Heart left ventricle (tissue), 16 donors: ENCODE results near the gene PERM1. TPM values are rescaled to one million over a fixed set of nuclear protein-coding genes. Genes with fewer than 3 reads are reported as not detected.

Experiments
- ATAC-seq, 4 donors: fragments of 200-7000 bp; cut with Tn5 transposase; one replicate each; pipeline ENCODE4 v1.9.1; 2020 to 2022; ENCODE audit warnings: moderate library complexity in 4 of 4, mild to moderate bottlenecking in 3 of 4, moderate number of reproducible peaks in 1 of 4
- DNase-seq, 5 donors: peaks; one replicate each; pipeline ENCODE4 v3.0.0-alpha.2; 2020
- H3K27ac ChIP-seq, 12 donors: fragments of 200-600 bp; sonication (generic) in 4 of 12; one replicate each; pipeline versions ENCODE4 v1.5.0 to v1.8.0; 2016 to 2022; ENCODE audit warnings: mild to moderate bottlenecking in 2 of 12
- H3K27me3 ChIP-seq, 9 donors: fragments of 200-600 bp; sonication (generic) in 2 of 9; one replicate each; pipeline versions ENCODE4 v1.5.1 to v1.8.0; 2016 to 2022; ENCODE audit warnings: mild to moderate bottlenecking in 3 of 9
- H3K36me3 ChIP-seq, 9 donors: fragments of 200-600 bp; sonication (generic) in 2 of 9; one replicate each; pipeline versions ENCODE4 v1.5.0 to v1.8.0; 2018 to 2022; ENCODE audit warnings: mild to moderate bottlenecking in 2 of 9
- H3K4me1 ChIP-seq, 12 donors: fragments of 200-600 bp; sonication (generic) in 4 of 12; one replicate each; pipeline versions ENCODE4 v1.5.0 to v1.8.0; 2016 to 2022; ENCODE audit warnings: mild to moderate bottlenecking in 3 of 12
- H3K4me3 ChIP-seq, 12 donors: fragments of 200-600 bp; sonication (generic) in 4 of 12; one replicate each; pipeline versions ENCODE4 v1.5.0 to v1.8.0; 2017 to 2022; ENCODE audit warnings: mild to moderate bottlenecking in 9 of 12, moderate library complexity in 4 of 12
- H3K9me3 ChIP-seq, 12 donors: fragments of 200-600 bp; sonication (generic) in 4 of 12; one replicate each; pipeline versions ENCODE4 v1.5.0 to v1.8.0; 2016 to 2022; ENCODE audit warnings: mild to moderate bottlenecking in 1 of 12
- POLR2A ChIP-seq, 2 donors: fragments of 450-650 bp; IDR thresholded peaks; one replicate each; pipeline ENCODE4 v1.6.1; 2017; ENCODE audit warnings: antibody characterized with exemption in 2 of 2, mild to moderate bottlenecking in 2 of 2, moderate library complexity in 2 of 2
- WGBS, 4 donors: extraction: QIAGEN DNeasy Blood & Tissue Kit in 2 of 4; methylation state at CpG; one replicate each; pipeline versions ENCODE4 v1.1.5 to v1.1.7; 2013 to 2018; 5-methylcytosine and 5-hydroxymethylcytosine counted together
- intact Hi-C, 10 donors: fragments of 100-400 bp; cut with DNase I; formaldehyde crosslinking; loops; one replicate each; pipeline versions ENCODE4 v1.11.1 to v1.14.2; 2022
- polyA plus RNA-seq, 2 donors: library from polyadenylated mRNA; stranded (reverse); fragments of 200-250 nt; gene quantifications; one replicate each; pipeline ENCODE4 v1.2.3, GENCODE V29; 2013
- total RNA-seq, 9 donors: library from RNA; depleted of rRNA in 2 of 9; stranded (reverse); fragments of >200 nt in 2 of 9; fragmentation: NEBNext Ultra II Directional in 3 of 9; extraction: Animal tissue kit (Norgen Biotek cat#: 25700) in 3 of 9; gene quantifications; one replicate each; pipeline versions ENCODE4 v1.1.0 to v1.2.4, GENCODE V29; 2016 to 2023
- TF ChIP-seq, protein P1 (sequence below), 12 donors: fragments of 200-600 bp; sonication (generic) in 4 of 12; IDR thresholded peaks; one replicate each; pipeline versions ENCODE4 v1.5.0 to v1.8.0; 2018 to 2022; ENCODE audit warnings: antibody characterized with exemption in 12 of 12, mild to moderate bottlenecking in 5 of 12
- donor health status: ischemic (EF 13 %, LVEDD 7.1; RV severe dilation, severe dysfunction).
- donor health status: healthy with polysubstance abuse.
- donor health status: DM: no; HTN: yes; CAD: no.
- donor health status: DM: no; HTN: no; CAD: no.
- donor health status: ischemic (EF 25% LVEDD 6.9; RV normal size, moderate dysfunction).
- donor health status: ischemic (EF 25% LVEDD 5.7; RV mildly dilated, moderate dysfunction).
- donor health status: healthy.
- donor health status: DM: yes; HTN: yes; CAD: no.
- donor health status: ischemic (EF 35%, LVEDD 5.7; RV mildly dilated, moderate dysfunction).
- donor health status: nonischemic (EF 11% LVEDD 7.7; RV severe dilation, severe dysfunction).
- donor health status: DM: yes; HTN: yes; CAD: no.
- donor health status: PGD.
- donor health status: ischemic (EF 29% LVEDD 5.4; RV normal size, mild dysfunction).
- donor health status: nonischemic (EF 23%, LVEDD 6.1; RV moderate dilation, normal function).

The PERM1 gene
- total and polyA plus RNA-seq, 11 donors = 52.8 to 353 (median 104) TPM

DNA sequence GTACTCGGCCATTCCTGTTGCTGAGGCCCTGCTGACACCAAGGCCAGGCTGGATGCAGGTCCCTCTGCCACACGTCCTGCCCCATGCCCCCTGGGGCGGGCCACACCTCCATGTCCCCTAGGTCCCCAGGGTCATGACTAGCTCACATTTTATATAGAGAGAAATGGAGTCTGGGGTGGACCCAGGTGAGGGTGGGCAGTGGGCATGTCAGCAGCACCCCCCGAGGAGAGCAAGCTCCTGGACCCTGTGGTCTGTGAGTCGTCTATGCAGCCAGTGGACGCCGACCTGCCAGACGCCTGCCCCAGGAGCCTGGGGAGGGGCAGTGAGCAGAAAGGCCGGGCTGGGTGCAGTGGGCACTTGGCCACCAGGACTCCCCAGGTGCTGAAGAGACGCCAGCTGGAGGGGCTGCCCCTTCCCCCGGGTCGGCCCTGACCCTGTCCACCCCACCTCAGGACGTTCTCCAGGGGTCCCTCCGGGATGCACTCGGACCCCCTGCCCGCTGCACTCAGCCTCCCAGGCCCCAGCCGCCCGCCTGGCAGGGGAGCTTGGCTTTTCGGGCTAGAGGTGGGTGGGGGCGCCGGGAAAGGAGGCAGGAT, 42.3 kb downstream of the PERM1 start:
- intact Hi-C loops = loop anchor here in 2 of 10 donors (2.0 kb wide), 1 partner anchor 35 kb away; no protein-coding TSS in a partner anchor
- peak overlapping the region in 10 of 12 donors; percentile 27 to 59 (median 49) for H3K4me3 ChIP-seq
- DNase-seq (no peak), ATAC-seq (no peak)
- 3 to 24% (median 11%) methylated on average over 6 to 21 of the region's 21 CpGs for WGBS, 4 donors
- H3K36me3 ChIP-seq = peaks cover 0 to 4% (median 0%) of the 10 kb centered on the region in 9 donors
- H3K27ac ChIP-seq = peak overlapping the region in 2 of 12 donors; percentile 42 to 65
- peaks cover 10 to 61% (median 45%) of the 10 kb centered on the region in 12 donors for H3K4me1 ChIP-seq
- no peaks in the 10 kb centered on the region for H3K9me3 ChIP-seq
- no peak for TF ChIP-seq POLR2A (IDR thresholded peaks at IDR 0.05)
- TF ChIP-seq, protein P1, sequence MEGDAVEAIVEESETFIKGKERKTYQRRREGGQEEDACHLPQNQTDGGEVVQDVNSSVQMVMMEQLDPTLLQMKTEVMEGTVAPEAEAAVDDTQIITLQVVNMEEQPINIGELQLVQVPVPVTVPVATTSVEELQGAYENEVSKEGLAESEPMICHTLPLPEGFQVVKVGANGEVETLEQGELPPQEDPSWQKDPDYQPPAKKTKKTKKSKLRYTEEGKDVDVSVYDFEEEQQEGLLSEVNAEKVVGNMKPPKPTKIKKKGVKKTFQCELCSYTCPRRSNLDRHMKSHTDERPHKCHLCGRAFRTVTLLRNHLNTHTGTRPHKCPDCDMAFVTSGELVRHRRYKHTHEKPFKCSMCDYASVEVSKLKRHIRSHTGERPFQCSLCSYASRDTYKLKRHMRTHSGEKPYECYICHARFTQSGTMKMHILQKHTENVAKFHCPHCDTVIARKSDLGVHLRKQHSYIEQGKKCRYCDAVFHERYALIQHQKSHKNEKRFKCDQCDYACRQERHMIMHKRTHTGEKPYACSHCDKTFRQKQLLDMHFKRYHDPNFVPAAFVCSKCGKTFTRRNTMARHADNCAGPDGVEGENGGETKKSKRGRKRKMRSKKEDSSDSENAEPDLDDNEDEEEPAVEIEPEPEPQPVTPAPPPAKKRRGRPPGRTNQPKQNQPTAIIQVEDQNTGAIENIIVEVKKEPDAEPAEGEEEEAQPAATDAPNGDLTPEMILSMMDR (IDR thresholded peaks at IDR 0.05) = no peak
- H3K27me3 ChIP-seq = peaks cover 8 to 89% (median 57%) of the 10 kb centered on the region in 9 donors

DNA sequence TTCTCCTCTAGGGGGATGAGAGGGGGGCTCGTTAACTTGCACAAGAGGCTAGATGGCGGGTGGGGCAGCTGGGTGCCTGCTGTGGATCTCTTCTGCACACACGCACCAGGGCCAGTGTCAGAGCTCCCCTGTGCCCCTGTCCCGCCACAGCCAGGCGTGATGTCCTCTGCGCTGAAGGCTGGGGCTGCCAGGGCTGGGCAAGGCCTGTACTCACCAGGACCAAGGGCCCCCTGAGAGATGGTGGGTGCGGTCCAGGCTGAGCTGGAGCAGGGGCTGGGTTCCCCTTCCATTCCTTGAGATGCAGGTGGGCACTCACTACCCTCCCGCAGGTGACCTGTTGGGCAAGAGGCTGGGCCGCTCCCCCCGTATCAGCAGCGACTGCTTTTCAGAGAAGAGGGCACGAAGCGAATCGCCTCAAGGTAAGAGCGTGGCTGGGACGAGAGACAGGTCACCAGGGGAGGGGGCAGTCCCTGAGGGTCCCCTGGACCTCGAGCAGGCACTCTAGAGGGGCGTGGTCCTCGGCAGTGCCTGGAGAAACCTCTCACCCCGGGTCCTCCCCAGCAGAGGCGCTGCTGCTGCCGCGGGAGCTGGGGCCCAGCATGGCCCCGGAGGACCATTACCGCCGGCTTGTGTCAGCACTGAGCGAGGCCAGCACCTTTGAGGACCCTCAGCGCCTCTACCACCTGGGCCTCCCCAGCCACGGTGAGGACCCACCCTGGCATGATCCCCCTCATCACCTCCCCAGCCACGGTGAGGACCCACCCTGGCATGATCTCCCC, 43.0 kb downstream of the PERM1 start:
- Histone ChIP-seq H3K27me3 (peaks cover 8 to 89% (median 57%) of the 10 kb centered on the region in 9 donors), H3K36me3 (no peaks in the 10 kb centered on the region), H3K4me1 (peaks cover 10 to 58% (median 44%) of the 10 kb centered on the region in 12 donors), H3K27ac (no peak overlapping the region), H3K4me3 (no peak overlapping the region), H3K9me3 (no peaks in the 10 kb centered on the region)
- intact Hi-C loops = loop anchor here in 2 of 10 donors (2.0 kb wide), 1 partner anchor 34 kb away; no protein-coding TSS in a partner anchor
- WGBS, 4 donors = 67 to 74% (median 70%) methylated on average over 22 to 30 of the region's 30 CpGs
- no peak for ATAC-seq
- TF ChIP-seq POLR2A (IDR thresholded peaks at IDR 0.05) = no peak
- TF ChIP-seq, protein P1 (IDR thresholded peaks at IDR 0.05) = no peak
- no peak for DNase-seq

DNA sequence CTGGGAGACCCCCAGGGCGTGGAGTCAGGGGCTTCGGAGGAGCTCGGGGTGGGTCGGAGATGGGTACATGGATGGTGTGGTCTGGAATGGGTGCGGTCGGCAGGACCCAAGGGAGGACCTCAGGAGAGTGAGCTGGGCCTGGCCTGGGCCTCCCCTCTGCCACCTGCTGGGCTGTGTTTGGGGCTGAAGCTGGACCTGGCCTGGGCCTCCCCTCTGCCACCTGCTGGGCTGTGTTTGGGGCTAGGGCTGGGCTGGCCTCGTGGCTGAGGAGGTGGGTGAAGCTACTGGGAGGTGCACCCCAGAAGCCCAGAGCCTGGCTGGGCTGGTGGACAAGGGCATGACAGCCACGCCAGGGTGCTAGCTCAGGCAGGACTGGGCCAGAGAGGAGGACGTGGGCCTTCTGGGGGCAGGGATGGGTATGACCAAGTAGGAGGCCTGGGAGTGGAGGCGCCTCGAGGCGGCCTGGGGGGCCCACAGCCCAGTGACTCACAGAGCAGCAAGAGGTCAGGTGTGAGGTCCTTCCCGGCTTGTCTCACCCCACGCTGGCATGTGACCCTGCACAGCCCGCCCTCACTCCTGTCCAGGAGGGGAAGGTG, 43.7 kb downstream of the PERM1 start:
- peak; percentile 30 to 75 (median 58) for ATAC-seq
- Histone ChIP-seq H3K36me3 (no peaks in the 10 kb centered on the region), H3K4me3 (no peak overlapping the region), H3K9me3 (no peaks in the 10 kb centered on the region), H3K27me3 (peaks cover 8 to 88% (median 61%) of the 10 kb centered on the region in 9 donors), H3K4me1 (peaks cover 10 to 56% (median 39%) of the 10 kb centered on the region in 12 donors), H3K27ac (no peak overlapping the region)
- TF ChIP-seq, protein P1 (IDR thresholded peaks at IDR 0.05) = peak in 11 of 12 donors; percentile 12 to 51 (median 41)
- no peak for TF ChIP-seq POLR2A (IDR thresholded peaks at IDR 0.05)
- 64 to 78% (median 75%) methylated on average over 12 to 15 of the region's 15 CpGs for WGBS, 4 donors
- intact Hi-C loops = loop anchor here in 2 of 10 donors (2.0 kb wide), 1 partner anchor 33 kb away; no protein-coding TSS in a partner anchor
- peak in 1 of 5 donors; percentile 57 for DNase-seq
